Smooth muscle cell (in vitro differentiated cells): ENCODE results near the gene GRK4. TPM values are rescaled to one million over a fixed set of nuclear protein-coding genes. Genes with fewer than 3 reads are reported as not detected.

ENCODE experiments used
- DNase-seq: peaks from one replicate; lab custom pipeline; 2025; ENCODE audit not compliant: unreplicated experiment; lab: John Stamatoyannopoulos, UW
- H2AFZ ChIP-seq: fragments of 200-600 bp; sonication (generic); 2 replicates; pipeline ENCODE4 v1.6.0; 2016; ENCODE audit warnings: antibody characterized with exemption, low read depth, mild to moderate bottlenecking
- H3F3A ChIP-seq: fragments of 200-600 bp; sonication (generic); 2 replicates; pipeline ENCODE4 v1.6.0; 2017; ENCODE audit warnings: antibody characterized with exemption, low read depth
- H3K27ac ChIP-seq: fragments of 200-600 bp; sonication (generic); 2 replicates; pipeline ENCODE4 v1.5.1; 2016; ENCODE audit warnings: low read depth, mild to moderate bottlenecking
- H3K27me3 ChIP-seq: fragments of 200-600 bp; sonication (generic); 2 replicates; pipeline ENCODE4 v1.6.1; 2016; ENCODE audit warnings: low read depth, mild to moderate bottlenecking
- H3K36me3 ChIP-seq: fragments of 200-600 bp; sonication (generic); 2 replicates; pipeline ENCODE4 v1.5.1; 2016; ENCODE audit warnings: low read depth
- H3K4me1 ChIP-seq: fragments of 200-600 bp; sonication (generic); 2 replicates; pipeline ENCODE4 v1.5.1; 2016; ENCODE audit warnings: low read depth
- H3K4me2 ChIP-seq: fragments of 200-600 bp; sonication (generic); 2 replicates; pipeline ENCODE4 v1.6.0; 2016; ENCODE audit warnings: mild to moderate bottlenecking
- H3K4me3 ChIP-seq: fragments of 200-600 bp; sonication (generic); 2 replicates; pipeline ENCODE4 v1.5.1; 2016; ENCODE audit warnings: mild to moderate bottlenecking
- H3K79me2 ChIP-seq: fragments of 200-600 bp; sonication (generic); 2 replicates; pipeline ENCODE4 v1.6.0; 2016; ENCODE audit warnings: low read depth, mild to moderate bottlenecking
- H3K9ac ChIP-seq: fragments of 200-600 bp; sonication (generic); 2 replicates; pipeline ENCODE4 v1.6.0; 2016; ENCODE audit warnings: low read depth
- H3K9me3 ChIP-seq: fragments of 200-600 bp; sonication (generic); replicated peaks from 2 replicates; pipeline ENCODE4 v1.5.1; 2016; ENCODE audit warnings: low read depth
- H4K20me1 ChIP-seq: fragments of 200-600 bp; sonication (generic); 2 replicates; pipeline ENCODE4 v1.6.0; 2016; ENCODE audit warnings: low read depth
- WGBS: methylation state at CpG from one replicate; pipeline ENCODE4 v1.1.7; 2016; ENCODE audit warnings: low lambda C conversion rate; 5-methylcytosine and 5-hydroxymethylcytosine counted together
- polyA plus RNA-seq: library from polyadenylated mRNA; unstranded; fragments of >200 nt; fragmentation: Nextera tagmentation; extraction: Ambion mirVana; gene quantifications from 2 replicates; pipeline ENCODE4 v1.2.1, GENCODE V29; 2016
- total RNA-seq: library from RNA; depleted of rRNA; stranded (reverse); fragments of >200 nt; gene quantifications from 2 replicates; pipeline ENCODE4 v1.2.3, GENCODE V29; 2014
- TF ChIP-seq, protein P1 (sequence below): fragments of 200-600 bp; sonication (generic); IDR thresholded peaks from 2 replicates; pipeline ENCODE4 v1.5.1; 2017; ENCODE audit warnings: borderline replicate concordance, mild to moderate bottlenecking, antibody characterized with exemption; ENCODE audit not compliant: insufficient read depth, poor library complexity, severe bottlenecking

Gene GRK4
- total and polyA plus RNA-seq, 2 experiments from 2014 or later: 5.2 to 6.9 TPM

DNA sequence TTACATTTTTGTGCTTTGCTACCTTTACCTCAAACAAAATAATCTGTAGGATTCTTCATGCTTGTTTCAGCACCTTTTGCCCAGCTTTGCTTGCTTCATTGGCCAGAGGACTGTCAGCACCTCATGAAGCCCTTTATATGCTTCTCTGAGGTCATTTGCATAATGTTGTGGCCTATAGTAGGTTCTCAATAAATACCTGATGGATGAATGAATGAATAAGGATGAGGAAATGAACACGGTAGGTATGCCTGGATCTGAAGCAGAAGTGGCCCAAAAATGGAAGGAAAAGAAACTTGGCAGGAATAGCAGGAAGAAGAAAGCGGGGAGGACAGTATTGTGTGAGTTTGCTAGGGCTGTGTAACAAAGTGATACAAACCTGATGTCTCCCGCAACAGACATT, 7.9 kb downstream of the GRK4 start:
- Histone ChIP-seq H3F3A (peaks cover 9% of the 10 kb centered on the region), H3K79me2 (peaks cover 3% of the 10 kb centered on the region), H3K27me3 (no peaks in the 10 kb centered on the region), H4K20me1 (no peaks in the 10 kb centered on the region), H3K4me1 (no peaks in the 10 kb centered on the region), H3K4me2 (no peak overlapping the region), H2AFZ (no peak overlapping the region), H3K36me3 (no peaks in the 10 kb centered on the region), H3K4me3 (no peak overlapping the region), H3K9me3 (no peaks in the 10 kb centered on the region), H3K27ac (no peak overlapping the region), H3K9ac (no peak overlapping the region)
- TF ChIP-seq, protein P1, sequence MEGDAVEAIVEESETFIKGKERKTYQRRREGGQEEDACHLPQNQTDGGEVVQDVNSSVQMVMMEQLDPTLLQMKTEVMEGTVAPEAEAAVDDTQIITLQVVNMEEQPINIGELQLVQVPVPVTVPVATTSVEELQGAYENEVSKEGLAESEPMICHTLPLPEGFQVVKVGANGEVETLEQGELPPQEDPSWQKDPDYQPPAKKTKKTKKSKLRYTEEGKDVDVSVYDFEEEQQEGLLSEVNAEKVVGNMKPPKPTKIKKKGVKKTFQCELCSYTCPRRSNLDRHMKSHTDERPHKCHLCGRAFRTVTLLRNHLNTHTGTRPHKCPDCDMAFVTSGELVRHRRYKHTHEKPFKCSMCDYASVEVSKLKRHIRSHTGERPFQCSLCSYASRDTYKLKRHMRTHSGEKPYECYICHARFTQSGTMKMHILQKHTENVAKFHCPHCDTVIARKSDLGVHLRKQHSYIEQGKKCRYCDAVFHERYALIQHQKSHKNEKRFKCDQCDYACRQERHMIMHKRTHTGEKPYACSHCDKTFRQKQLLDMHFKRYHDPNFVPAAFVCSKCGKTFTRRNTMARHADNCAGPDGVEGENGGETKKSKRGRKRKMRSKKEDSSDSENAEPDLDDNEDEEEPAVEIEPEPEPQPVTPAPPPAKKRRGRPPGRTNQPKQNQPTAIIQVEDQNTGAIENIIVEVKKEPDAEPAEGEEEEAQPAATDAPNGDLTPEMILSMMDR: no peak
- WGBS: 93% methylated on average over 3 of the region's 3 CpGs
- no peak for DNase-seq

DNA sequence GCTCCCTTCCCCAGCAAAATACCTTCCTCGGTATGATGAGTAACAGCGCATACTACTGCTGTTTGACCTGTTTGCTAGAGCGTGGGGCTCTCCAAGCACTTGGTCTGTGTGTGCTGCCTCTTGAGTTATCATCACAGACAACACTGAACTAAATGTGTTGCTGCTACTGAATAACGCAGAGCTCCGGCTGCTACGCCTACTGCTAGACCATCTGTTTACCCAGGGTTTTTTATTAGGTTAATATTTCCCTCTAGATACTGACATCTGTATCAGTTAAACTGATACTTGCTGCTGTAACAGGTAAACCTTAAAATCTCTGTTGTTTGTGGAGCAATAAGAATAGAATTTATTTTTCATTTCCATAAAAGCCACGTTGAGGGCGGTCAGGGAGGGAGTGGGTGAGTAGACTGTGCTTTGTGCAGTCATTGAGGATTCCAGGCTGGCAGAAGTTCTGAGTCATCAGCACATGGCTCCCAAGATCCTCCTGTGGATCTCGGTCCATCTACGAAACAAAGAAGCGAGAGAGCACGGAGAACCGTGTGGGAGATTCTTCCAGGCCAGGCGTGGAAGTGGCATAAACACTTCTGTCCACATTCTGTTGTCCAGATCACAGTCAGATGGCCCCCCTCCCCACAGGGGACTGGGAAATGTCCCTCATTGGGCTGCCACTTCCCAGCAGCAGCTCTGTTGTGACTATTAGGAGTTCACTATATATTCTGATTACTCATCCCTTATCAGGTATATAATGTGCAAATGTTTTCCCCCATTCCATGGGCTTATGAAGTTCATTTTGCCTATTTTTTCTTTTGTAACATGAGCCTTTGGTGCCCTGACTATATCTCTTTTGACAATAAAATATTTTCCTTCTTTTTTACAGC, 14.1 kb downstream of the GRK4 start:
- peak overlapping the region; percentile 30 for H3K4me3 ChIP-seq
- no peaks in the 10 kb centered on the region for H3K27me3 ChIP-seq
- H3K4me1 ChIP-seq: peaks cover 9% of the 10 kb centered on the region
- no peaks in the 10 kb centered on the region for H3K36me3 ChIP-seq
- H3K4me2 ChIP-seq: peak overlapping the region; percentile 76
- no peaks in the 10 kb centered on the region for H3K9me3 ChIP-seq
- H3K9ac ChIP-seq: peak overlapping the region; percentile 97
- H2AFZ ChIP-seq: peak overlapping the region; percentile 90
- H3F3A ChIP-seq: peaks cover 29% of the 10 kb centered on the region
- TF ChIP-seq, protein P1: no peak
- DNase-seq: peak; percentile 39
- no peaks in the 10 kb centered on the region for H4K20me1 ChIP-seq
- H3K79me2 ChIP-seq: no peaks in the 10 kb centered on the region
- H3K27ac ChIP-seq: peak overlapping the region; percentile 100
- WGBS: 11% methylated on average over 14 of the region's 14 CpGs

DNA sequence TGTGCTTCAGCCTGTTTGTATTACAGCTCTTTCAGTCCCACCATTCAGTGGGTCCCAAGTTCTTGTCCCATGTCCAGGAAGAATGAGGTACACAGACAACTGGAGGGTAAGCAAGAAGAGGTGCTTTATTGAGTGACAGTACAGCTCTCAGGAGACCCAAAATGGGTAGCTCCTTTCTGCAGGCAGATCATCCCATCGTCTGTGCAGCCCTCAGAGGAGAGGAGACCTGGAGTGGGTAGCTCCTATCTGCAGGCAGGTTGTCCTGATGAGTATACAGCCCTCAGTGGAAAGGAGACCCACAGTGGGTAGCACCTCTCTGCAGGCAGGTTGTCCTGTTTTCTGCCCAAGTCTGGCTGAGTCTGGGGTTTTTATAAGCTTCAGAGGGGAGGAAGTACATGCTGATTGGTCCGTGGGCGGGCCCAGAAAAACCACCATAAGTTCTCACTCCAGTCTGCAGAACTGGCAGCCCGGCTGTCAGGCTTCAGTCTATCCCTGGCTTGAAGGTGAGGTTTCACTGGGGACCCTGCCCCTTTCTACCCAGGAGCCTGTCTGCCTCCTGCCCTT, 18.0 kb downstream of the GRK4 start:
- Histone ChIP-seq H3K4me2 (no peak overlapping the region), H3K4me3 (no peak overlapping the region), H3K27ac (no peak overlapping the region), H2AFZ (no peak overlapping the region), H3K27me3 (no peaks in the 10 kb centered on the region), H3F3A (peaks cover 19% of the 10 kb centered on the region), H3K79me2 (no peaks in the 10 kb centered on the region), H3K9ac (no peak overlapping the region), H4K20me1 (no peaks in the 10 kb centered on the region), H3K36me3 (no peaks in the 10 kb centered on the region), H3K4me1 (peaks cover 9% of the 10 kb centered on the region), H3K9me3 (no peaks in the 10 kb centered on the region)
- DNase-seq: no peak
- 78% methylated on average over 4 of the region's 4 CpGs for WGBS
- TF ChIP-seq, protein P1: no peak
